ENCODE data around the gene ERCC6L2. TPM values are rescaled to one million over a fixed set of nuclear protein-coding genes. Genes with fewer than 3 reads are reported as not detected.

Gene ERCC6L2
- total and polyA plus RNA-seq, 2 donors (not counting 3 experiments of a cell fraction or from before 2014, with no cell fraction given) = 4.7 to 31.8 TPM

- DNase-seq (ENCODE audit: low read depth, low spot score) (no peak), FAIRE-seq (no peak)
- dilution Hi-C loops (cut with MboI; ENCODE audit: extremely low pct_ligation_motif_present, low sequenced_read_pairs) = no loop called here
- Histone ChIP-seq H3K9me3 (replicated peaks; ENCODE audit: control insufficient read depth, insufficient read depth, low read length) (no peaks in the 10 kb centered on the region), H3K9me1 (replicated peaks; ENCODE audit: control insufficient read depth, extremely low read depth, insufficient read depth, low read length) (no peaks in the 10 kb centered on the region), H3K27me3 (ENCODE audit: control insufficient read depth in 2 of 2, insufficient read depth in 2 of 2, low read length in 2 of 2) (no peaks in the 10 kb centered on the region), H3K4me1 (ENCODE audit: control insufficient read depth, extremely low read depth, insufficient read depth, low read length) (no peaks in the 10 kb centered on the region), H3K9ac (replicated peaks; ENCODE audit: extremely low read depth, insufficient read depth, low read length) (no peak overlapping the region), H3K4me3 (replicated peaks in 1 of 3; ENCODE audit: insufficient read depth in 1 of 3, low read depth in 1 of 3, low read length in 3 of 3) (no peak overlapping the region), H3K27ac (ENCODE audit: insufficient read depth, low read depth, low read length) (no peak overlapping the region), H3K36me3 (ENCODE audit: control insufficient read depth in 2 of 2, extremely low read depth in 1 of 2, insufficient read depth in 2 of 2, low read length in 2 of 2) (peaks cover 0 to 5% of the 10 kb centered on the region in 2 experiments), H3K79me2 (ENCODE audit: control insufficient read depth, insufficient read depth, low read length) (no peaks in the 10 kb centered on the region), H3K4me2 (ENCODE audit: insufficient read depth, low read length) (no peak overlapping the region), H2AFZ (ENCODE audit: low read depth, low read length) (no peak overlapping the region), H4K20me1 (replicated peaks; ENCODE audit: control insufficient read depth, extremely low read depth, insufficient read depth, low read length) (no peaks in the 10 kb centered on the region)
- no TSS peak for BruUV-seq (replicated peaks)
- TF ChIP-seq MAX (IDR thresholded peaks at IDR 0.05; ENCODE audit: insufficient read depth, insufficient read length) = no peak
- intact Hi-C loops (cut with micrococcal nuclease) = no loop called here
- ChIA-PET POLR2A (no interaction called here), CTCF (interaction anchor here (0.8 kb wide), 1 partner anchor 279 kb away, joined by 3 read pairs; no protein-coding TSS in a partner anchor)
Observed at GRCh38 chr9:96006296-96006879, 130.9 kb downstream of the ERCC6L2 start.

GRCh38 chr9:96006961-96007360, 131.5 kb downstream of the ERCC6L2 start:
- Histone ChIP-seq H2AFZ (ENCODE audit: low read depth, low read length) (no peak overlapping the region), H3K4me1 (ENCODE audit: control insufficient read depth, extremely low read depth, insufficient read depth, low read length) (no peaks in the 10 kb centered on the region), H3K9me3 (replicated peaks; ENCODE audit: control insufficient read depth, insufficient read depth, low read length) (no peaks in the 10 kb centered on the region), H3K36me3 (ENCODE audit: control insufficient read depth in 2 of 2, extremely low read depth in 1 of 2, insufficient read depth in 2 of 2, low read length in 2 of 2) (peaks cover 0 to 5% of the 10 kb centered on the region in 2 experiments), H4K20me1 (replicated peaks; ENCODE audit: control insufficient read depth, extremely low read depth, insufficient read depth, low read length) (no peaks in the 10 kb centered on the region), H3K27ac (ENCODE audit: insufficient read depth, low read depth, low read length) (no peak overlapping the region), H3K4me3 (replicated peaks in 1 of 3; ENCODE audit: insufficient read depth in 1 of 3, low read depth in 1 of 3, low read length in 3 of 3) (no peak overlapping the region), H3K27me3 (ENCODE audit: control insufficient read depth in 2 of 2, insufficient read depth in 2 of 2, low read length in 2 of 2) (no peaks in the 10 kb centered on the region), H3K9me1 (replicated peaks; ENCODE audit: control insufficient read depth, extremely low read depth, insufficient read depth, low read length) (no peaks in the 10 kb centered on the region), H3K4me2 (ENCODE audit: insufficient read depth, low read length) (no peak overlapping the region), H3K9ac (replicated peaks; ENCODE audit: extremely low read depth, insufficient read depth, low read length) (no peak overlapping the region), H3K79me2 (ENCODE audit: control insufficient read depth, insufficient read depth, low read length) (no peaks in the 10 kb centered on the region)
- no peak for DNase-seq (ENCODE audit: low read depth, low spot score)
- intact Hi-C loops (cut with micrococcal nuclease) (no loop called here), dilution Hi-C loops (cut with MboI; ENCODE audit: extremely low pct_ligation_motif_present, low sequenced_read_pairs) (no loop called here)
- no peak for FAIRE-seq
- ChIA-PET POLR2A (no interaction called here), CTCF (interaction anchor here (0.8 kb wide), 1 partner anchor 280 kb away, joined by 3 read pairs; no protein-coding TSS in a partner anchor)
- TF ChIP-seq MAX (IDR thresholded peaks at IDR 0.05; ENCODE audit: insufficient read depth, insufficient read length) (no peak), POLR2A (IDR thresholded peaks at IDR 0.05; ENCODE audit: low read depth, low read length) (no peak), POLR2AphosphoS5 (IDR thresholded peaks at IDR 0.05; ENCODE audit: insufficient read depth, low read depth, low read length) (no peak), CTCF (IDR thresholded peaks at IDR 0.05; ENCODE audit: extremely low read depth in 1 of 2, insufficient read depth in 1 of 2, low read depth in 1 of 2, low read length in 2 of 2) (no peak)
- BruUV-seq (replicated peaks) = no TSS peak
